Measurements from ENCODE around the gene EDC4. TPM values are rescaled to one million over a fixed set of nuclear protein-coding genes. Genes with fewer than 3 reads are reported as not detected.

EDC4 gene
- total RNA-seq, 1 experiment from 2014 or later: 48.8 TPM

DNA sequence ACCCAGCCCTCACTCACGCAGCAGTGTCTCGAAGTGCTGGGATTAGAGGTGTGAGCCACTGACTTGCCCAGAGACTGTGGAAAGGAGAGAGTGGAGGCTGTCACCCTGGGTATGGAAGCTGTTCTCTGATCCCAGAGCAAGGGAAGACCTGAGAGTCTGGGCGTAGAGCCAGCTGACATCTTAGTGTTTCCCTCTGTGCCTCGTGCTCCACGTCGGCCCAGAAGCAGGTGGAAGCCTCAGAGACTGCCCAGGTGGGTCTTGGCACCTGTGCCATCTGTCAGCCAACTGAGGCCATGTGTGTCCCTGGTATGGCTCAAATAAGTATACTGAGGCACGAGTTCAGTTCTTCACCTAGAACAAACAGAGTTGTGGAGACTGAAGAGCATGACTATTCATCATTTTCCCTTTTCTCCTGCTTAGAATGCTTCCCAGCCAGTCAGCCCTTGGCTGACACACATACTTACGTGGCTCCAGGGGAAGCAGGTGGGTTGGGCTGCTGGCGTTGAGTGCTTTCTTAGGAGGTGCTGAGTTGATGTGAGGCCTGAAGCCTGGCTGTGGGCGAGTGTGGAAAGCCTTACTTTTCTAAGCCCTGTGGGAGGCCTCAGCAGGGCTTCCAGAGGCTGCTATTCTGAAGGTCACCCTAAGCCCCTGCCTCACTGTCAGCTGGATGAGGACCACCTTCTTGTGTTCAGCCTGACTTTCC, 50.7 kb downstream of the EDC4 start:
- Histone ChIP-seq H3K4me1 (replicated peaks; ENCODE audit: insufficient read depth) (no peaks in the 10 kb centered on the region), H3K4me2 (no peak overlapping the region), H4K20me1 (ENCODE audit: insufficient read depth) (peaks cover 52% of the 10 kb centered on the region), H3K36me3 (ENCODE audit: low read depth) (no peaks in the 10 kb centered on the region), H3K27me3 (ENCODE audit: insufficient read depth, low read depth) (no peaks in the 10 kb centered on the region), H3K9me3 (ENCODE audit: insufficient read depth, low read depth) (no peaks in the 10 kb centered on the region), H2AFZ (no peak overlapping the region), H3K79me2 (ENCODE audit: low read depth) (no peaks in the 10 kb centered on the region), H3K4me3 (no peak overlapping the region), H3K9me2 (ENCODE audit: insufficient read depth) (no peaks in the 10 kb centered on the region), H3K27ac (no peak overlapping the region), H3F3A (ENCODE audit: insufficient read depth, low read depth) (peaks cover 5% of the 10 kb centered on the region; the same call in 1 of the 2 replicates)
- ChIA-PET POLR2A (ENCODE audit: unreplicated experiment) (no interaction called here), CTCF (no interaction called here)
- TF ChIP-seq, protein P1, sequence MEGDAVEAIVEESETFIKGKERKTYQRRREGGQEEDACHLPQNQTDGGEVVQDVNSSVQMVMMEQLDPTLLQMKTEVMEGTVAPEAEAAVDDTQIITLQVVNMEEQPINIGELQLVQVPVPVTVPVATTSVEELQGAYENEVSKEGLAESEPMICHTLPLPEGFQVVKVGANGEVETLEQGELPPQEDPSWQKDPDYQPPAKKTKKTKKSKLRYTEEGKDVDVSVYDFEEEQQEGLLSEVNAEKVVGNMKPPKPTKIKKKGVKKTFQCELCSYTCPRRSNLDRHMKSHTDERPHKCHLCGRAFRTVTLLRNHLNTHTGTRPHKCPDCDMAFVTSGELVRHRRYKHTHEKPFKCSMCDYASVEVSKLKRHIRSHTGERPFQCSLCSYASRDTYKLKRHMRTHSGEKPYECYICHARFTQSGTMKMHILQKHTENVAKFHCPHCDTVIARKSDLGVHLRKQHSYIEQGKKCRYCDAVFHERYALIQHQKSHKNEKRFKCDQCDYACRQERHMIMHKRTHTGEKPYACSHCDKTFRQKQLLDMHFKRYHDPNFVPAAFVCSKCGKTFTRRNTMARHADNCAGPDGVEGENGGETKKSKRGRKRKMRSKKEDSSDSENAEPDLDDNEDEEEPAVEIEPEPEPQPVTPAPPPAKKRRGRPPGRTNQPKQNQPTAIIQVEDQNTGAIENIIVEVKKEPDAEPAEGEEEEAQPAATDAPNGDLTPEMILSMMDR (conservative IDR thresholded peaks at IDR 0.05): no peak
- no peak for TF ChIP-seq EZH2 (IDR thresholded peaks at IDR 0.05; ENCODE audit: low read depth)
- BruUV-seq (replicated peaks): no TSS peak
- intact Hi-C loops (cut with micrococcal nuclease; ENCODE audit: unreplicated experiment): no loop called here
- no peak for DNase-seq

DNA sequence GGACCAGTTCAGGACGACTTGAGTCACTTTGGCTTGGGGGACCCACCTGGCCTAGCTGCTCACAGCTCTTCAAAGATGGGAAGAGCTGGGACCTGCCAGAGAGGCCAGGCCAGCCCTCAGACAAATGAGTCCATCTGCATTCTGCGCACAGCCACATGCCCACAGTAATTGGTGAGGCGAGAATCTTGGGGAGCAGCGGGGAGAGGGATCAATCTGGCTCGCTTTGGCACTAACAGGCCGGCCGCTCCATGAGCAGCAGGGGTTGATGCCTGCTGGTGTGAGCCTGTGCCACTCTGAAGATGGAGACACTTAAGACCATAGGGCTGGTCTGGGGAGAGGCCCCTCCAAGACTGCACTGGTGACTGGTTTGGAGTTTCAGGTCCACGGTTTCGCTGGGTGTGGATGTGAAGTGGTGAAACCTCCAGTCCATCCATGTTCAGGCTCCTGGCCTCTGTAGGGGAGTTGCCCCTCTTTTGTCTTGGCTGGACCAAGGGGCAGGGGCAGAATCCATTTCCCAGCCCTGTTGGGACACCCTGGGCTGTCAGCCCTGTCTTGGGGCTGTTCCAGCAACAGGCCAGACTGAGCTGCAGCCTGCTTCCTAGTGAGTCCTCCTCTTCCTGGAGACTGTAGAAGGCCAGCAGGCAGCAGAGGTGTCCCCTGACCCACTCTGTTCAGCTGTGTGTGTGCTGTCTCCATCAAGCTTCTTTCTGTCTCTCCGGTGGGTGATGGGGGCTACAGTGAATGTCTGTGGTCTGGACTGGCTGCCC, 51.5 kb downstream of the EDC4 start:
- Histone ChIP-seq H3K79me2 (ENCODE audit: low read depth) (no peaks in the 10 kb centered on the region), H4K20me1 (ENCODE audit: insufficient read depth) (peaks cover 48% of the 10 kb centered on the region), H3K9me2 (ENCODE audit: insufficient read depth) (no peaks in the 10 kb centered on the region), H3K4me1 (replicated peaks; ENCODE audit: insufficient read depth) (no peaks in the 10 kb centered on the region), H3K9me3 (ENCODE audit: insufficient read depth, low read depth) (no peaks in the 10 kb centered on the region), H3K27me3 (ENCODE audit: insufficient read depth, low read depth) (no peaks in the 10 kb centered on the region), H2AFZ (no peak overlapping the region), H3K4me3 (no peak overlapping the region), H3K4me2 (no peak overlapping the region), H3F3A (ENCODE audit: insufficient read depth, low read depth) (peaks cover 5% of the 10 kb centered on the region; the same call in 1 of the 2 replicates), H3K27ac (no peak overlapping the region), H3K36me3 (ENCODE audit: low read depth) (no peaks in the 10 kb centered on the region)
- DNase-seq: no peak
- TF ChIP-seq, protein P1 (conservative IDR thresholded peaks at IDR 0.05): no peak
- TF ChIP-seq EZH2 (IDR thresholded peaks at IDR 0.05; ENCODE audit: low read depth): no peak
- intact Hi-C loops (cut with micrococcal nuclease; ENCODE audit: unreplicated experiment): no loop called here
- ChIA-PET CTCF (no interaction called here), POLR2A (ENCODE audit: unreplicated experiment) (no interaction called here)
- no TSS peak for BruUV-seq (replicated peaks)

DNA sequence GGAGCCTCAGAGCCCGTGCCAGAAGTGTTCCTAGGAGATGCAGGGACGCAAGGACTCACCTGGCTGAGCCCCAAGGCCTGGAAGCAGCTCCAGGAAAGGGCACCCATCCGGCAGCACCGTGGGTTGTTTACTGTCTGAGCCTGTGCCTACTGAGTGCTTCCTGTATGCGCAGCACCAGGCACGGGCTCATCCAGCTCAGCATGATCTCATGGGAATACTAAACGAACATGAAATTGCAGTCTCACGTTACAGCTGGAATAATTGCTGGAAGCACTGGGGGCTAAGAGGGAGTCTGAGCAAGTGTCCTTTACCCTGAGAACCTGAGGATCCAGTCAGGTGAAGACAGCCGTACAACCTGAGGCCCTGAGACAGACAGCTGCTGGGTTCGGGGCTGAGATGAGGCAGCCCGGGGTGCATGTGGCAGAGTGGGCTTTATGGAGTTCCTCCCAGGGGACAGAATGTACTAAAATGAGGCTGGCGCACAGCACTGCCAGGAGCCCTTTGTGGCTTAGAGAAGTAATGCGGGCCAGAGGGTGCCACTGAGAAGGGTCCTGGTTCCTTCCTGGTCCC, 53.4 kb downstream of the EDC4 start:
- intact Hi-C loops (cut with micrococcal nuclease; ENCODE audit: unreplicated experiment): loop anchor here (5.0 kb wide), 1 partner anchor 34 kb away; the partner anchor contains the start of gene PSKH1
- Histone ChIP-seq H3F3A (ENCODE audit: insufficient read depth, low read depth) (peaks cover 5% of the 10 kb centered on the region; the same call in 1 of the 2 replicates), H3K9me3 (ENCODE audit: insufficient read depth, low read depth) (no peaks in the 10 kb centered on the region), H3K79me2 (ENCODE audit: low read depth) (no peaks in the 10 kb centered on the region), H4K20me1 (ENCODE audit: insufficient read depth) (peaks cover 37% of the 10 kb centered on the region), H3K4me1 (replicated peaks; ENCODE audit: insufficient read depth) (no peaks in the 10 kb centered on the region), H3K9me2 (ENCODE audit: insufficient read depth) (no peaks in the 10 kb centered on the region), H3K27me3 (ENCODE audit: insufficient read depth, low read depth) (no peaks in the 10 kb centered on the region), H3K4me2 (no peak overlapping the region), H3K27ac (no peak overlapping the region), H3K36me3 (ENCODE audit: low read depth) (no peaks in the 10 kb centered on the region), H3K4me3 (no peak overlapping the region), H2AFZ (no peak overlapping the region)
- TF ChIP-seq, protein P1 (conservative IDR thresholded peaks at IDR 0.05): no peak; the same call in 1 of the 2 replicates
- no peak for TF ChIP-seq EZH2 (IDR thresholded peaks at IDR 0.05; ENCODE audit: low read depth)
- no TSS peak for BruUV-seq (replicated peaks)
- CTCF ChIA-PET: interaction anchor here (0.8 kb wide), 1 partner anchor 47 kb away, joined by 3 read pairs; no protein-coding TSS in a partner anchor
- POLR2A ChIA-PET (ENCODE audit: unreplicated experiment): no interaction called here
- DNase-seq: no peak
